NCI-H2107 (cell line): ENCODE measurements around the gene NOXO1.
A peak's percentile ranks its signal among the peaks of the same experiment; 100 is the strongest.
"Not testable (repeated sequence)": the region's sequence is repeated elsewhere in the genome, so short reads cannot be mapped to it uniquely, and the experiment has no call there.

Experiments
- DNase-seq: peaks from one replicate; lab custom pipeline; 2025; lab: John Stamatoyannopoulos, UW

The NOXO1 gene

DNA sequence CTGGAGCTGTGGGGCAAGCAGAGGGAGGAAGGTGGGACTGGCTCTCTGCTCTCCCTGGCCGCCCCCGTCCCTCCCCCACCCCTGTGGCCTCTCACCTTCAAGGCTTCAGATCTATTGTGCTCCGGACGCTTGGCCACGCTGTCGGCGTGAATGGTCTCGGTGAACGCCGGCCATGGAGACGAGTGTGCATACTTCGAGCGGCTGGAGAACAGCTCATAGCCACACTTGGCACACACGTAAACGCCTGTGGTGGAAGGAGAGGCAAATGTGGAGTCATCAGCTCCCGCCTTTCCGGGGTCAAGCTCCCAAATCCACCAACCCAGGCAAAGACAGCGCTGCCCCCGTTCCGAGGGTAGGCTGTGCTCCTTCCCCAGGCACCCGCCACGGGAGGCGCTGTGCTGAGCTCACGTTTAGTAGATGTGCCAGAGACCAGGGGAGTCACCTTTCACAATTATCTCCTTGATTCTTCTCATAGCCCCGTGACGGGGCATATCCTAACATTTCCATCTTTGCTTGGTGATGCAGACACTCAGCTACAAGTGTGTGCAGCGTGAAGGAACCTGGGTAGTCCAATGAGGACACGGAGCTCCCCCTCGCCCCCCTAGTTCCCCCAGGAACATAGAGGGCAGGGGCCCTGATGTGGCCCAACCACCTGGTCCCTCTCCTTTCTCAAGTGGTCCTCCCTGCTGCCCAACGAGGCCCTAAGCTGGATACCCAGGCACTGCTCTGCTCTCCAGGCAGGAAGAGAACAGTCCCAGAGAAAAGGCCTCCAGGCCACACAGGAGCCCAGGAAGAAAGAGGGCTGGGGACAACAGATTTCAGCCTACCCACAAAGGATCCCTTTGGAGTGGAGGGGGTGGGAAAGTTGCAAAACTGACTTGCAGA lies 39.9 kb downstream of the NOXO1 start:
- no peak for DNase-seq

DNA sequence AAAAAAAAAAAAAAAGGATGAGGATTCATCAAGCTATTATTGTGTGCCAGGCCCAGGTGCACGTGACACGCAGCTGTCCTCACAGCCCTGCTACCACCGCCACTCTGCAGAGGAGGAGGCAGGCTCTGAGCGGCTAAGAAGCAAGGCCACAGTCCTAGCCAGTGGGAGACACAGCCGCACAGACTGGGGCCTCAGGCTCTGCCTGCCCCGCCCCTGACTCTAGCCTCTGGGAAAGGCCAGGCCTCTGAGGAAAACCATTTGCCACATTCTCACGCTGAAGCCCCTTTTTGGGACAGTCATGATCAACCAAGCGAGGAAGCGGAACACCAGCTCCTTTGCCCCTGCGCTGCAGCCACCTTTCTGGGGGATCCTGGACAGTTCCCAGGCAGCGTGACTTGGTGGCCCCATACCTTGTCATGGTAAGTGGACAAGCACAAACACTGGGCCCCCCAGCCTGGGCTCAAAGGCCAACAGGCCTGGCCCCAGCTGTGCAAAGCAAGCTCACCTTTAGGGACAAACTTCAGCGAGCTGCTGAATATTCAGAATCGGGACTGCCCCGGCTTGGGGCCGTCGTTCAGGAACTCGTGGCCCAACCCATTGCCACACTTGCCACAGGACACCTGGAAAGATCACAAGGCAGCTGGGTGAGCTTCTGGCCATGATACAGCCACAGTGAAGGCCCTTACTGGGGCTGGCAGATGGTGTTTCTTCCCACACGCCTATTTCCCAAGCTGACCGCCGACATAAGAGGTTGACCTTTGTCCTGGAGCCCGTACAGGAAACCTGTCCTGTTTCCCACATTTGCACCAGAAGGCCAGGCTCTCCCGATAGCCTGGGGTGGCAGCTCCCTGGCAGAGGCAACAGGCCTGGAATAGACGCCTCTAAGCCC lies 40.8 kb downstream of the NOXO1 start:
- DNase-seq: no peak

DNA sequence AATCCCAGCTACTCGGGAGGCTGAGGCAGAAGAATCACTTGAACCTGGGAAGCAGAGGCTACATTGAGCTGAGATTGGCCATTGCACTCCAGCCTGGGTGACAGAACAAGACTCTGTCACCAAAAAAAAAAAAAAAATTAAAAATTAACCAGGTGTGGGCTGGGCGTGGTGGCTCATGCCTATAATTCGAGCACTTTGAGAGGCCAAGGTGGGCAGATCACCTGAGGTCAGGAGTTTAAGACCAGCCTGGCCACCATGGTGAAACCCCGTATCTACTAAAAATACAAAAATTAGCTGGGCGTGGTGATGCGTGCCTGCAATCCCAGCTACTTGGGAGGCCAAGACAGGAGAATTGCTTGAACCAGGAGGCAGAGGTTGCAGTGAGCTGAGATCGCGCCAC lies 41.4 kb downstream of the NOXO1 start:
- DNase-seq: not testable (repeated sequence)

DNA sequence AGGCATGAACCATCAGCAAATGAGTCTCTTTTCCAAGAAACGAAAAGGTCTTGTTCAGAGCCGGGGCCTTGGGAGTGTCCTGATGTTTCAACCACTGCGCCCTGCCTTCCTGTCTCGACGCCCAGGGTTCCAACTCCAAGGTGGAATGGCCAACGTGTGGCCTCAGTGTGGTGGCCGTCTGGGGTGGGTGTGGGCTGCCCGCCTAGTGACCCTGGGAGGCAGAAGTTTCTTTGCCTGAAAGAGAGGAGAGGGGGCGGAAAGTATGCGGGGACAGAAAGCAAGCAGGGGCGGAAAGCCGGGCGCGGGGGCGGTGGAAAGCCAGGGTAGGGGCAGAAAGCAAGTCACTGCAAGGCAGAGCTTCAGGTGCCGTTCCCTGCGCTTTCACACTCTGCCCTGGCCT lies 42.4 kb downstream of the NOXO1 start:
- no peak for DNase-seq

DNA sequence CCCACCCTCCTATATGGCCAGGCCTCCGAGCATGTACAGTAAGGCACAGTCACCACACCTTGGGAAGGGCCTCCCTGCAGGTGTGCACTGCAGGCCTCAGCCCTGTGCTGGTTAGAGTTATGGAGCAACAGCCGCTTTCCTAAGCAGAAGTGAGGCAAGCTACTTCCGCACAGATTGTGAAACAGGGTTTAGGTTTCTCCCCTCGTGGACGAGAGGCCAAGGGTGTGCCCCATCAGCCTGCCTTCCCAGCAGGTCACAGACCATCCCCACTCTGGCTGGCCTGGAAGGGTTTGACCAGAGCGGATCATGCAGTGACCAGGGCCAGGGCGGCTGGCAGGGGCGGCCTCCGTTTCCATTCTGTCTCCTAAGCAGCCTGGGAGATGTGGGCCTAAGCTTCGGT lies 43.0 kb downstream of the NOXO1 start:
- no peak for DNase-seq

DNA sequence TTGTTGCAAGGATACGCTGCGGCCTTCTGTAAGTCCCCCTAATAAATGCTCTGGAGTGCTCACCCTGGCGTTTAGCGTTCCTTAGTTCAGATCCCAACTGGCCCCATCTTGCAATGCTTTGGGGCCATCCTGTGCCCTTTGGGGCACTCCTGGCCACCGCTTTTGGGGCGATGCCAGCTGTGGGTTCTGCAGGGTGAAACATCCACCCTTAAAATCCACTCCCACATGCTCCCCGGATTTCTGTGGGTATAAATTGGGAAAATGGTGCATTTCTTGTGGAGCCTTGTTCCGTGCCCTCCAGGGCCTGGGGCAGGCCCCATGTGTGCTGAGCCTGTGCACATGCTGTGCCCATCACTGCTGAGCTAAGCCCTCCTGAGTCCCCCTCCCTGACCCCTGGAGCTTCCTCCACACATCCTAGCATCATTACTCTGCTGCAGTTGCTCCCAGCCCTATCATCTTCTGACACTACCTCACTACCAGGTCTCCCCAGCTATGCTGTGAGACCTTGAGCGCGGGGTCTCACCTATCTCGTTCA lies 44.3 kb downstream of the NOXO1 start:
- no peak for DNase-seq

DNA sequence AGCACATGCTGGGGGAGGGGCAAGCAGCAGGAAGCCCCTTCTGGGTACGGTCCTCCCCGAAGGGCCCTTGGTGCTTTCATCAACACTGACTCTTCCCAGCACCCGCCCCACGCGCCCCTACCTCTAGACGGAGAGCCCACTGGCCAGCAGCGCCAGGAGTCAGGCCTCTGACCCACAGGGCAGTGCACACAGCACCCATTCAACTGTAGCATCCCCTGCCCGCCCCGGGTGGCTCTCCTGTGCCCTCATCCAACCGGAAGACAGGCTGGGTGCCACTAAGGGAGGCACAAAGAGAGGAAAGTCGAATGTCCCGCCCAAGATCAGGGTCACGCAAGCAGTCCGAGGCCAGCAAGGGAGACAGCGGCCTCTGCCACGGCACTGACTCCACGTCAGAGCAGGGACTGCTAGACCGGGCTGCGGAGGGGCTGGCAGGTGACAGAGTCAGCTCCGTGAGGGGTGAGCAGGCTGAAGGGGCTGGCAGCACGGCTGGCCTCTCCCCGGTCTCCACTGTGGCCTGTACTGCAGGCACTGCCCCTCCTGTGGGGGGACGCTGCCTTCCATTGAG lies 48.1 kb downstream of the NOXO1 start:
- DNase-seq: no peak

DNA sequence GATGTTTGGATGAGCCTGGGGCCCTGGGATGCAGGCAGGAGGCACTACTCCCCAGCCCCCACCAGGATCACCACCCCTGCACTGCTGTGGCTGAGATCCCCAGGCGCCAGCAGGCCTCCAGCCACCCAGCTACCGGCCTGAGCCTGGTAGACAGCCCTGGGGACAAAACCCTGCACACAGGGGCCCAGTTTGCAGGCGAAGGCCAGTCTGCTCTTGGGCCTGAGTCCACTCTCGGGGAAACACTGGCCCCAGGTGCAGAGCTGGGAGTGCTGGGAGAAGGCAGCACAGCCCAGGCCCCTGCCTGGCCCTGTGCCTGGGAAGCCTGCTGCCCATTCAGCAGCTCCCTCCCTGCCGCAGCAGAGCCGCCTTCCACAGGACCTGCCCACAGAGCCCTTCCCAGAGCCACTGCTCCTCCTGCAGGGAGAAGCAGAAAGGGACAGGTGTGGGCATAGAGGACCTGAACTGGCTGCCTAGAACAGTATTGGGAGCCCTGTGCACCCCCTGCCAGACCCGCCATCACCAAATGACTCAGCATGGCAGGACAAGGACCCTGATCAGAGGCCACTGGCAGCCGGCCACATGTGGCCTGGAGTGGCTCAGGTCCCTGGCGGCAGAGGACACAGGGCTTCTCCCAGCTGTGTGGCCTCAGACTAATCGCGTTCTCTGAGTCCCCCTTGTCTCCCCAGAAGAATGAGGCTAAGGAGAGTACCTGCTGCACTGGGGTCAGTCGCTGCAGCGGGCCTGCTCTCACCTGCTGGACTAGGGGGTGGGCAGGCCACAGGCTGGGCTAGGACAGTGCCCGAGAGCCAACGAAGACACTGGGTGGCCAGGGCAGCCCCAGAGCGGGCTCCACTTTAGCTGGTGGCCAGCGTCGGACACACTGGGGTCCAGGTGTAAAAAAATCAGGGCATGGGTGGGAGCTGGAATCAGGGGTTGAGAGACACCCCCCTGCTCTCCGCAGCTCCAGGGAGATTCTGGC lies 48.9 kb downstream of the NOXO1 start:
- no peak for DNase-seq

DNA sequence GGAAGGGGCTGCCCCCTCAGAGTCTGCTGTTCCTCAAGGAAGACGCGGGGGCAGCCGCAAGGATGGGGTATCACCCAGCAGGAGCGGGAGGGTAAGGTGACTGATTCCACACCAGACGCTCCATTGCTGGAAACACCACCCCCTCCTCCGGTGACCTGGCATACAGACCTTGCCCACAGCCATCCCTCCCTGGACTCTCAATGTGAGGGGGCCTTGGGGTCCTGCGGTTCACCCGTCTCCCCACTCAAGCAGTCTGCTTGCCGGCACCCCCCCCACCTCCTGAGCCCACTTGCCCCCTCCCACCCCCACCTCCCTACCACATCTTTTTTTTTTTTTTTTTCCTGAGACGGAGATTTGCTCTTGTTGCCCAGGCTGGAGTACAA lies 50.9 kb downstream of the NOXO1 start:
- DNase-seq: no peak

DNA sequence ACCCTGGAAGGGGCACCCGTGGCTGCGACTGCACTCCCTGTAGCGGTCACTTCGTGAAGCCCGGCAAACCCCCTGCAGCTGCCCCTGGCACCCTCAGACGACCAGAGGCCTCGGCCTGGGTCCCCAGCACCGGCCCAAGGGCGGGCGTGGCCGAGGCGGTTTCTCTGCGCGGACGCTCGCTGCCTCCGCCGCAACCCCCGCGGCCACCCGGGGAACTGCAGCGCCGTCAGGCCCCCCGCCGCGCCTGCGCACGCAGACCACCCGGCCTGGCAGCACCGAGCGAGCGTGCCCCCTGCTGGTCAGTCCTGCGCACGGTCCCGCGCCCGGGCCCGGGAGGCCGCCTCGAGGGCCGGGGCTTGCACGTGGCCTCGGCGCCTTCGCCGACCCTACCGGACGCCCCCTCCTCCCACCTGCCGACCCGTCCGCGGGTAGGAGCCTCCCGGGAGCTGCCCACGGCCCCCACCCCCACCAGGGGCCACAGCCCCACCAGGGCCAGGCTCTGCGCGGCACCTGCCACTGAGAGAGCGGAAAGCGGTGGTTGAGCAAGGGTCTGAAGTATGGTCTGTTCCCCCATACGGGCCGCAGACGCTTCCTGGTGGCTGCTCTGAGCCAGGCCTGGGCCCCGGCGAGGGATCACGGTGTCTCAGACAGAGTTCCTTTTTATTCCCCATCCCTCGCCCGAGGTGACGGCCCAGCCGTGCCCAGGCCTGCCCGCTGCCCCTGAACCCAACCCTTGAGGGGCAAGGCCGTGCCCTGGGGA lies 51.5 kb downstream of the NOXO1 start:
- DNase-seq: peak; percentile 74

DNA sequence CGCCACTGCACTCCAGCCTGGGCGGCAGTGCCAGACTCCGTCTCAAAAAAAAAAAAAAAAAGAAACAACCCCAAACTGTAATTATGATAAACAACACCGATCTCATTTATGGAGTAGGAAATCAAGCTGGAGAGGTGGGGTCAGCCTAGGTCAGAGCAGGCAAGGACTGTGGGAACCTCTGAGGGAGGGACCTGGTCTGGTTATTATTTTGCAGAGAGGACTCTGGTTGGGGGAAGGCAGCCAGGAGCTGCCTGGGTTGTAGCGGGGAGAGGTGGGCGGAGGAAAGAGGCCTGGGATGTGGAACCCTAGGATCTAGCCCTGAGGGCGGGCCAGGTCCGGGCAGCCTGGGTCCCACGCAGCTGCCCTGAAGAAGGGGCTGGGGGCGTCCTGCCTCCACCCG lies 52.2 kb downstream of the NOXO1 start:
- no peak for DNase-seq
